SK-N-SH (cell line): ENCODE data around the gene ASIC4. TPM values are rescaled to one million over a fixed set of nuclear protein-coding genes. Genes with fewer than 3 reads are reported as not detected.

ENCODE experiments used
- CTCF ChIA-PET: fragments of 300-600, 350-600 bp; formaldehyde crosslinking; extraction: SDS; loops from one replicate; lab custom pipeline; 2021; lab: Yijun Ruan, JAX
- POLR2A ChIA-PET: fragments of 350-600 bp; sonication (Branson Sonifier 250); formaldehyde crosslinking; extraction: SDS; loops from one replicate; lab custom pipeline; 2020; ENCODE audit warnings: antibody characterized with exemption, inconsistent platforms; lab: Yijun Ruan, JAX
- DNase-seq: peaks from one replicate; pipeline ENCODE4 v3.0.0; 2012
- H2AFZ ChIP-seq: fragments of 200-600 bp; sonication (generic); 2 replicates; pipeline ENCODE4 v1.8.1; 2016; ENCODE audit warnings: antibody characterized with exemption, mild to moderate bottlenecking, low read depth
- H3F3A ChIP-seq: fragments of 200-600 bp; sonication (generic); replicated peaks from 2 replicates; pipeline ENCODE3; 2016; ENCODE audit warnings: antibody characterized with exemption, mild to moderate bottlenecking; ENCODE audit not compliant: insufficient read depth
- H3K27ac ChIP-seq, 2 experiments: fragments of 200-500 bp in 1 of 2; fragments of 200-600 bp in 1 of 2; sonication (Bioruptor generic) in 1 of 2; sonication (generic), shearing (Covaris generic) in 1 of 2; 2 replicates each; pipeline versions ENCODE4 v1.5.1 to v1.6.1; 2014 to 2016; ENCODE audit warnings: low read depth in 2 of 2, inconsistent platforms in 1 of 2, low read length in 1 of 2, mild to moderate bottlenecking in 1 of 2, mixed read lengths in 1 of 2
- H3K27me3 ChIP-seq: fragments of 200-600 bp; sonication (generic), shearing (Covaris generic); 2 replicates; pipeline ENCODE4 v1.6.1; 2016; ENCODE audit warnings: mixed run types; ENCODE audit not compliant: insufficient read depth
- H3K36me3 ChIP-seq, 2 experiments: fragments of 200-500 bp in 1 of 2; fragments of 200-600 bp in 1 of 2; sonication (Bioruptor generic) in 1 of 2; sonication (generic) in 1 of 2; replicated peaks in 1 of 2; 2 replicates each; pipeline versions ENCODE3 to v1.5.1; 2014 to 2016; ENCODE audit warnings: low read length in 1 of 2, mild to moderate bottlenecking in 1 of 2; ENCODE audit not compliant: insufficient read depth in 2 of 2, control insufficient read depth in 1 of 2
- H3K4me1 ChIP-seq, 2 experiments: fragments of 200-500 bp in 1 of 2; fragments of 200-600 bp in 1 of 2; sonication (Bioruptor generic) in 1 of 2; sonication (generic), shearing (Covaris generic) in 1 of 2; 2 replicates each; pipeline versions ENCODE4 v1.5.1 to v1.6.1; 2014 to 2016; ENCODE audit warnings: low read depth in 1 of 2, low read length in 1 of 2, mixed run types in 1 of 2; ENCODE audit not compliant: insufficient read depth in 2 of 2, control insufficient read depth in 1 of 2
- H3K4me2 ChIP-seq: fragments of 200-600 bp; sonication (generic), shearing (Covaris generic); 2 replicates; pipeline ENCODE4 v1.6.1; 2017; ENCODE audit warnings: mixed run types
- H3K4me3 ChIP-seq, 2 experiments: fragments of 200-500 bp in 1 of 2; fragments of 200-600 bp in 1 of 2; sonication (Bioruptor generic) in 1 of 2; sonication (generic), shearing (Covaris generic) in 1 of 2; 2 replicates each; pipeline versions ENCODE4 v1.5.1 to v1.8.1; 2014 to 2016; ENCODE audit warnings: low read depth in 2 of 2, inconsistent platforms in 1 of 2, low read length in 1 of 2, mild to moderate bottlenecking in 1 of 2, mixed read lengths in 1 of 2, moderate library complexity in 1 of 2
- H3K79me2 ChIP-seq: fragments of 200-600 bp; sonication (generic); 2 replicates; pipeline ENCODE4 v1.8.1; 2017; ENCODE audit warnings: mild to moderate bottlenecking; ENCODE audit not compliant: insufficient read depth
- H3K9ac ChIP-seq: fragments of 200-600 bp; sonication (generic); 2 replicates; pipeline ENCODE4 v1.6.1; 2017; ENCODE audit warnings: mixed run types
- H3K9me2 ChIP-seq: fragments of 200-600 bp; sonication (generic); 2 replicates; pipeline ENCODE4 v1.6.1; 2017; ENCODE audit warnings: mixed run types
- H3K9me3 ChIP-seq: fragments of 200-600 bp; sonication (generic); 2 replicates; pipeline ENCODE4 v1.6.1; 2017; ENCODE audit warnings: mixed run types, mild to moderate bottlenecking, moderate library complexity
- H4K20me1 ChIP-seq: fragments of 200-600 bp; sonication (generic); 2 replicates; pipeline ENCODE4 v1.6.1; 2017; ENCODE audit warnings: mild to moderate bottlenecking, mixed run types; ENCODE audit not compliant: insufficient read depth
- CHD2 ChIP-seq: fragments of 150-350 bp; IDR thresholded peaks from 2 replicates; pipeline ENCODE4 v1.6.1; 2018; ENCODE audit warnings: low read length; ENCODE audit not compliant: partially characterized antibody
- FOSL2 ChIP-seq: IDR thresholded peaks from 2 replicates; pipeline ENCODE4 v1.4.0; 2012; ENCODE audit warnings: low read depth, mild to moderate bottlenecking, moderate library complexity, borderline replicate concordance
- FOXJ3 ChIP-seq: sonication (generic); formaldehyde crosslinking; IDR thresholded peaks from 2 replicates; pipeline ENCODE4 v1.5.1; 2020; ENCODE audit warnings: mild to moderate bottlenecking, missing genetic modification reagents
- FOXM1 ChIP-seq: IDR thresholded peaks from 2 replicates; pipeline ENCODE4 v1.4.0; 2012; ENCODE audit warnings: low read depth, mild to moderate bottlenecking
- GATA2 ChIP-seq: sonication (generic); formaldehyde crosslinking; IDR thresholded peaks from 2 replicates; pipeline ENCODE4 v1.5.0; 2020; ENCODE audit warnings: mild to moderate bottlenecking, missing genetic modification reagents
- JUND ChIP-seq: IDR thresholded peaks from 2 replicates; pipeline ENCODE4 v1.4.0; 2012
- MXI1 ChIP-seq: IDR thresholded peaks from 2 replicates; pipeline ENCODE4 v1.6.1; 2012; ENCODE audit warnings: mild to moderate bottlenecking, low read depth, low read length, improper control_type of control experiment
- NRF1 ChIP-seq: IDR thresholded peaks from 2 replicates; pipeline ENCODE4 v1.6.1; 2012; ENCODE audit warnings: low read depth, mild to moderate bottlenecking, low read length
- RCOR1 ChIP-seq: fragments of 150-350 bp; IDR thresholded peaks from 2 replicates; pipeline ENCODE4 v1.6.1; 2017; ENCODE audit warnings: antibody characterized with exemption, low read length
- RFX5 ChIP-seq: IDR thresholded peaks from 2 replicates; pipeline ENCODE4 v1.6.1; 2012; ENCODE audit warnings: mild to moderate bottlenecking, improper control_type of control experiment, low read length
- SIN3A ChIP-seq: IDR thresholded peaks from 2 replicates; pipeline ENCODE4 v1.6.1; 2012; ENCODE audit warnings: low read depth, mild to moderate bottlenecking, low read length, moderate library complexity, borderline replicate concordance
- SMC3 ChIP-seq: IDR thresholded peaks from 2 replicates; pipeline ENCODE4 v1.6.1; 2012; ENCODE audit warnings: low read depth, low read length, improper control_type of control experiment
- TAF1 ChIP-seq: IDR thresholded peaks from 2 replicates; pipeline ENCODE4 v1.6.1; 2012; ENCODE audit warnings: low read depth, mild to moderate bottlenecking, low read length, moderate library complexity, borderline replicate concordance
- TCF12 ChIP-seq: IDR thresholded peaks from 2 replicates; pipeline ENCODE4 v1.4.0; 2012
- TEAD4 ChIP-seq: IDR thresholded peaks from 2 replicates; pipeline ENCODE4 v1.4.0; 2012; ENCODE audit warnings: mild to moderate bottlenecking, borderline replicate concordance; ENCODE audit not compliant: insufficient read depth
- YY1 ChIP-seq: IDR thresholded peaks from 2 replicates; pipeline ENCODE4 v1.4.0; 2012; ENCODE audit warnings: low read depth, mild to moderate bottlenecking
- ZBTB33 ChIP-seq: IDR thresholded peaks from 2 replicates; pipeline ENCODE4 v1.4.0; 2012; ENCODE audit warnings: low read depth, borderline replicate concordance
- WGBS: methylation state at CpG from one replicate; pipeline ENCODE4 v1.1.6; 2017; ENCODE audit warnings: low lambda C conversion rate; 5-methylcytosine and 5-hydroxymethylcytosine counted together
- polyA plus RNA-seq, 3 experiments: library from polyadenylated mRNA; depleted of rRNA; stranded (reverse); fragments of >200 nt; gene quantifications; 2 replicates each; pipeline ENCODE4 v1.2.3, GENCODE V29; 2012
- TF ChIP-seq, protein P1 (sequence below): IDR thresholded peaks from 2 replicates; pipeline ENCODE4 v1.6.1; 2012; ENCODE audit warnings: mild to moderate bottlenecking, low read depth, low read length, moderate library complexity
- TF ChIP-seq, protein P2 (sequence below): fragments of 150-350 bp; IDR thresholded peaks from 2 replicates; pipeline ENCODE4 v1.6.1; 2017; ENCODE audit warnings: antibody characterized with exemption, low read length, low read depth, borderline replicate concordance

ASIC4 gene
- polyA plus RNA-seq, 1 of the 3 experiments (the other 2 are of a cell fraction) = 0.05 TPM

- H3K9me3 ChIP-seq = no peaks in the 10 kb centered on the region
- no peak overlapping the region for H3K4me2 ChIP-seq
- no peaks in the 10 kb centered on the region for H3K79me2 ChIP-seq
- H3K9me2 ChIP-seq = no peaks in the 10 kb centered on the region
- TF ChIP-seq FOXM1 (no peak), TEAD4 (no peak), MXI1 (no peak), YY1 (no peak), SIN3A (no peak), SMC3 (no peak), FOSL2 (no peak), TAF1 (no peak), ZBTB33 (no peak), GATA2 (CRISPR knock-in tag) (no peak), FOXJ3 (CRISPR knock-in tag) (no peak), NRF1 (no peak), TCF12 (no peak), JUND (no peak), CHD2 (no peak), RCOR1 (no peak), RFX5 (no peak)
- TF ChIP-seq, protein P1, sequence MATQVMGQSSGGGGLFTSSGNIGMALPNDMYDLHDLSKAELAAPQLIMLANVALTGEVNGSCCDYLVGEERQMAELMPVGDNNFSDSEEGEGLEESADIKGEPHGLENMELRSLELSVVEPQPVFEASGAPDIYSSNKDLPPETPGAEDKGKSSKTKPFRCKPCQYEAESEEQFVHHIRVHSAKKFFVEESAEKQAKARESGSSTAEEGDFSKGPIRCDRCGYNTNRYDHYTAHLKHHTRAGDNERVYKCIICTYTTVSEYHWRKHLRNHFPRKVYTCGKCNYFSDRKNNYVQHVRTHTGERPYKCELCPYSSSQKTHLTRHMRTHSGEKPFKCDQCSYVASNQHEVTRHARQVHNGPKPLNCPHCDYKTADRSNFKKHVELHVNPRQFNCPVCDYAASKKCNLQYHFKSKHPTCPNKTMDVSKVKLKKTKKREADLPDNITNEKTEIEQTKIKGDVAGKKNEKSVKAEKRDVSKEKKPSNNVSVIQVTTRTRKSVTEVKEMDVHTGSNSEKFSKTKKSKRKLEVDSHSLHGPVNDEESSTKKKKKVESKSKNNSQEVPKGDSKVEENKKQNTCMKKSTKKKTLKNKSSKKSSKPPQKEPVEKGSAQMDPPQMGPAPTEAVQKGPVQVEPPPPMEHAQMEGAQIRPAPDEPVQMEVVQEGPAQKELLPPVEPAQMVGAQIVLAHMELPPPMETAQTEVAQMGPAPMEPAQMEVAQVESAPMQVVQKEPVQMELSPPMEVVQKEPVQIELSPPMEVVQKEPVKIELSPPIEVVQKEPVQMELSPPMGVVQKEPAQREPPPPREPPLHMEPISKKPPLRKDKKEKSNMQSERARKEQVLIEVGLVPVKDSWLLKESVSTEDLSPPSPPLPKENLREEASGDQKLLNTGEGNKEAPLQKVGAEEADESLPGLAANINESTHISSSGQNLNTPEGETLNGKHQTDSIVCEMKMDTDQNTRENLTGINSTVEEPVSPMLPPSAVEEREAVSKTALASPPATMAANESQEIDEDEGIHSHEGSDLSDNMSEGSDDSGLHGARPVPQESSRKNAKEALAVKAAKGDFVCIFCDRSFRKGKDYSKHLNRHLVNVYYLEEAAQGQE = no peak
- TF ChIP-seq, protein P2, sequence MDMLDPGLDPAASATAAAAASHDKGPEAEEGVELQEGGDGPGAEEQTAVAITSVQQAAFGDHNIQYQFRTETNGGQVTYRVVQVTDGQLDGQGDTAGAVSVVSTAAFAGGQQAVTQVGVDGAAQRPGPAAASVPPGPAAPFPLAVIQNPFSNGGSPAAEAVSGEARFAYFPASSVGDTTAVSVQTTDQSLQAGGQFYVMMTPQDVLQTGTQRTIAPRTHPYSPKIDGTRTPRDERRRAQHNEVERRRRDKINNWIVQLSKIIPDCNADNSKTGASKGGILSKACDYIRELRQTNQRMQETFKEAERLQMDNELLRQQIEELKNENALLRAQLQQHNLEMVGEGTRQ = no peak
- no peaks in the 10 kb centered on the region for H3K27me3 ChIP-seq
- H3K4me1 ChIP-seq = peaks cover 12 to 42% of the 10 kb centered on the region in 2 experiments; a peak in 3 of 4 replicates
- ChIA-PET POLR2A (interaction anchor here (0.7 kb wide), 1 partner anchor 66 kb away, joined by 3 read pairs; no protein-coding TSS in a partner anchor), CTCF (interaction anchor here (2.1 to 56.4 kb wide), 5 partner anchors 10 to 70 kb away, joined by 8 to 2824 read pairs (median 73); partner anchors contain the start of genes ASIC4, CHPF, GMPPA and TMEM198)
- 95% methylated on average over 11 of the region's 18 CpGs for WGBS
- H3K9ac ChIP-seq = no peak overlapping the region
- H2AFZ ChIP-seq = no peak overlapping the region
- no peak overlapping the region for H3K27ac ChIP-seq
- no peaks in the 10 kb centered on the region for H4K20me1 ChIP-seq
- H3K36me3 ChIP-seq = peaks cover 24 to 48% of the 10 kb centered on the region in 2 experiments
- DNase-seq = peak; percentile 67
- peaks cover 6% of the 10 kb centered on the region for H3F3A ChIP-seq
- H3K4me3 ChIP-seq = no peak overlapping the region
Measured at GRCh38 chr2:219473511-219473910, 40.8 kb upstream of the ASIC4 start.
